ENCODE data around the gene CD101.
"Not testable (repeated sequence)": the region's sequence is repeated elsewhere in the genome, so short reads cannot be mapped to it uniquely, and the experiment has no call there.

Gene CD101

GRCh38 chr1:117001254-117001927, at the start of gene CD101:
TSS of gene CD101 (plus strand) at chr1:117001760. CDS start at chr1:117001818, 58 bp downstream.
- peak; percentile 17 for DNase-seq (ENCODE audit: low spot score)

- DNase-seq (ENCODE audit: low spot score), result no peak
Measured at GRCh38 chr1:116952738-116953275, 48.8 kb upstream of the CD101 start.

- no peak for DNase-seq (ENCODE audit: low spot score)
Measured at GRCh38 chr1:116954440-116954839, 47.1 kb upstream of the CD101 start.

GRCh38 chr1:116956378-116956777, 45.2 kb upstream of the CD101 start:
- DNase-seq (ENCODE audit: low spot score), result no peak

GRCh38 chr1:116957646-116958045, 43.9 kb upstream of the CD101 start:
- DNase-seq (ENCODE audit: low spot score), result no peak

- no peak for DNase-seq (ENCODE audit: low spot score)
Measured at GRCh38 chr1:116958110-116958509, 43.5 kb upstream of the CD101 start.

GRCh38 chr1:116958977-116959376, 42.6 kb upstream of the CD101 start:
- DNase-seq (ENCODE audit: low spot score), result no peak

- DNase-seq (ENCODE audit: low spot score), result no peak
Measured at GRCh38 chr1:116961606-116962005, 40.0 kb upstream of the CD101 start.

GRCh38 chr1:116962987-116963639, 38.4 kb upstream of the CD101 start:
- peak; percentile 7 for DNase-seq (ENCODE audit: low spot score)

GRCh38 chr1:116966791-116967190, 34.8 kb upstream of the CD101 start:
- DNase-seq (ENCODE audit: low spot score), result no peak

- no peak for DNase-seq (ENCODE audit: low spot score)
Measured at GRCh38 chr1:116968724-116969123, 32.8 kb upstream of the CD101 start.

GRCh38 chr1:116971258-116971860, 30.2 kb upstream of the CD101 start:
- no peak for DNase-seq (ENCODE audit: low spot score)

- DNase-seq (ENCODE audit: low spot score), result no peak
Measured at GRCh38 chr1:116971965-116972673, 29.4 kb upstream of the CD101 start.

- DNase-seq (ENCODE audit: low spot score), result no peak
Measured at GRCh38 chr1:116972674-116973030, 28.9 kb upstream of the CD101 start.

GRCh38 chr1:116980309-116980708, 21.3 kb upstream of the CD101 start:
- not testable (repeated sequence) for DNase-seq (ENCODE audit: low spot score)

- no peak for DNase-seq (ENCODE audit: low spot score)
Measured at GRCh38 chr1:116981521-116982037, 20.0 kb upstream of the CD101 start.

- DNase-seq (ENCODE audit: low spot score), result no peak
Measured at GRCh38 chr1:116982319-116983004, 19.1 kb upstream of the CD101 start.

GRCh38 chr1:116983112-116983511, 18.4 kb upstream of the CD101 start:
- no peak for DNase-seq (ENCODE audit: low spot score)

- DNase-seq (ENCODE audit: low spot score), result no peak
Measured at GRCh38 chr1:116983678-116984077, 17.9 kb upstream of the CD101 start.

- no peak for DNase-seq (ENCODE audit: low spot score)
Measured at GRCh38 chr1:116984406-116985160, 17.0 kb upstream of the CD101 start.
